HCEC 1CT (cell line): ENCODE results near the gene VIPR1.
"Not testable (repeated sequence)": the region's sequence is repeated elsewhere in the genome, so short reads cannot be mapped to it uniquely, and the experiment has no call there.

ENCODE experiments used
- DNase-seq: peaks from one replicate; pipeline ENCODE4 v3.0.0-alpha.2; 2017

Gene VIPR1

DNA sequence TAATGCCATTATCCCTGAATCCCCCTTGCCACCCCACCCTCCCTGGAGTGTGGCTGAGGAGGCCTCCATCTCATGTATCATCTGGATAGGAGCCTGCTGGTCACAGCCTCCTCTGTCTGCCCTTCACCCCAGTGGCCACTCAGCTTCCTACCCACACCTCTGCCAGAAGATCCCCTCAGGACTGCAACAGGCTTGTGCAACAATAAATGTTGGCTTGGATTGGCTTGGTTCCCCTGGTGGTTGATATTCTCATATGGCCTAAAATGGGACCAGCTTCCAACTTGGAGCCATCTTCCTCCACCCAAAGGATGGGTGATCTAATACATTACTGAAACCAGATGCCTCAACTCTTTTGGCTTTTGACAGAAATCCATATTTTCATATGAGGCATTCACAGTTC is 34.9 kb downstream of the VIPR1 start:
- DNase-seq: no peak

DNA sequence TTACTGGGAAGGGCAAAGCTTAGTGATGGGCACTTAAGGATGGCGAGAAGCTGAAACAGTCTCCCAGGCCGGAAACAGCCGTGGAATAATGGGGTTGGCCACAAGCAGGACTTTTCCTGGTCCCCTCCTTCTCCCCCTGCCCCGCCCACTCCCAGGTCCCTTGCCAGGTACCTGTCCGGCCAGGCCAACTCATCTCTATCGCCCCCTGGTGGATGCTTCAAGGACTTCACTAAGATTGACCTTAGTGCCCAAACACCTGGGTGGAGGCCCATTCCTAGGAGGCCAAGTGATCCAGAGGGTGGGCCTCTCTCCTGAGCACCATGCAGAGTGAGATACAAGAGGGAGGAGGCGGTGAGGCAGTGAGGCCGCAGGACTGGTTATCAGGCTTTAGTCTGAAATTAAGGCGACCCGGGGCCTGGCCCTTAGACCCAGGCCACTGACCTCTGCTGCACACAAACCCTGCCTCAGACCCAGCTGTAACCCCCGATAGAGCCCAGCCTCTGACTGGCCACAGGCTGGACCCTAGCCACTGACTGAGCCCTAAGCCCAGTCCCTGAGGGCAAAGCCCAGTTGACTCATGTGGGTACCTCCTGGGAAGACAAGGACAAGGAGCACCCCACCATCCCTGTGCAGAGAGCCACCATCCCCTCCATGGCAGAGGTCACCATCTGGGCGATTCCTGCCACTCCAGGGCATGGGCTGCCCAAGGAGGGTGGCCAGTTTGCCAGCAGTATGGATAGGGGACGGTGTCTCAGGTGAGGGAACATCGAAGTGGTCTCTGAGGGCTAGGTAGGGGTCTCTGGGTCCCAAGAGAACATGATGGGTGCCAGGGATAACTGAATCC is 37.6 kb downstream of the VIPR1 start:
- DNase-seq: no peak

DNA sequence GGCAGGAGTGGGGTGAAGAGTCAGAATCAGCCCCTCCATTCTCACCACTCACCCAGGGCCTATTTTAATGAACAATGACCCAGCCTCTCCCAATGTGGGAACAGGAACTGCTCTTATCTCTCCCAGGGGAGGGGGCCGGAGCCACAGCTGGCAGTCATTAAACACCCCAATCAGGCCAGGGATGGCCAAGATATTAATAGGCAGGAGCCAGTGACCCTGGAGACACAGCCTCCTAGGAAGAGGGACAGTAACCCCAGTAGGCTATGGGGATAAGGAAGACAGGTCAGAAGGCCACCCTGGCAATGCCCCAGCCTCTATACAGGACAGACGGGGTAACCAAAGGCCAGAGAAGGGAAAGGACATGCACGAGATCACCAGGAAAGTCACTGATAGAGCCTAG is 38.6 kb downstream of the VIPR1 start:
- DNase-seq: no peak

DNA sequence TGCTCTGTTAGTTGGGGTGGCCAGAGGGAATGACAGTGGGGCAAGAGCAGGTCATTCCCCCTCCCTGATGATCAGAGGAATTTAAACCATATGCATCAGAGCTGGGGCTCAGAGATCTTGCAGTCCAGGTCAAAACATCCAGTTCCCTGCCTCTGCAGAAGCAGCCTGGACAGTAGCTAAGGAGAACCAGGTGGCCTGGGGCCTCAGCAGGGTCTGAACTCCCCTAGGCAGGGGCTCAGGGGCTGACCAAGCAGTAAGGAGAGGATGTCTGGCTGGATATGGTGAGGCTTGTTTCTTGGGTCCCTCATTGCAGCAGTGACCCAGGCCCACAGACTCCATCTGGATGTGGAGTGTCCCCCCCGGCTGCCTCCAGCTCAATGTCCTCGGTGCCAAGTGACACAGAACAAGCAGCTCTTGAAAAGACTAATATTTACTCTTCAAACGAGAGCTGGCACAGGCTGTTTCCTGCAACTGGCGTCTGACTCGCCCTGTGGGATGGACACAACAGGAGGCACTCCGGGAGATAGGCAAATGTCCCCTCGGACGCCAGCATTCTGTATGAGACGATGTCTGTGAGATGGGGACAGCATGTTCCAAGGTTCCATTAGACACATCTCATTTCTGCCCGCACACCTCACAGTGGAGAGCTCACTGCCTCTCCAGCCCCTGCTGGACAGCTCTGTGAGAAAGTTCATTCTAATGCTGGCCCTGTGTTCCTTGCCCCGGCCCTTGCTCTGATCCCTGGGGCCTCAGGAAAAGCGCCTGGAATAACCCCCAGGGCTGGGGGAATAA is 42.2 kb downstream of the VIPR1 start:
- no peak for DNase-seq

DNA sequence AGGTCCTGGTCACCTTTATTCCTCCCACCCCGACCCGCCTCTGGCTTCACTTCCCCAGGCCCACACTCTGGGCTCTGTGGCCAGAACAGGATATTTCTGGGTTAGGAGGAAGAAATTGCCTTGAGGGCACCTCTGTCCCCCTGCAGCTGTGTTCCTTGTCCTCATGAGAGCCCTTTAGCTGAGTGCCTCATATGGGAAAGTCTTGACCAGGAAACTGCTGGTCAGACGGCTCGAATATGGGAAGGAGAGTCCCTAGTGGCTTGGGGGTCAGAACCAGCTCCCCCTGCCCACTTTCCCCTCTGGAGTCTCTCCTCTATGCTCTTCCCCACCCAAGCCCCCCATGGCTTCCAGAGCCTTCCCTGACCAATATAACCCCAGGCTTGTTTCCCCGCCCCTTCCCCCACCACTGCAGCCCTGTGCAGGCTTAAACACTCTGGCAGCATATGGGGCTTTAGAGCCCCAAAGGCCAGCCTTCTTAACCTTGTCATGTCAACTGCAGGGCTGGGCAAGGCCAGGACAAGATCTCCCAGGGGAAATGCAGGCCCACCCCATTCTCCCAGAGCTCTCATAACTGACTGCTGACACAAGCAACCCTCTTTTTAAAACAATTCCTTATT is 42.9 kb downstream of the VIPR1 start:
- DNase-seq: no peak

DNA sequence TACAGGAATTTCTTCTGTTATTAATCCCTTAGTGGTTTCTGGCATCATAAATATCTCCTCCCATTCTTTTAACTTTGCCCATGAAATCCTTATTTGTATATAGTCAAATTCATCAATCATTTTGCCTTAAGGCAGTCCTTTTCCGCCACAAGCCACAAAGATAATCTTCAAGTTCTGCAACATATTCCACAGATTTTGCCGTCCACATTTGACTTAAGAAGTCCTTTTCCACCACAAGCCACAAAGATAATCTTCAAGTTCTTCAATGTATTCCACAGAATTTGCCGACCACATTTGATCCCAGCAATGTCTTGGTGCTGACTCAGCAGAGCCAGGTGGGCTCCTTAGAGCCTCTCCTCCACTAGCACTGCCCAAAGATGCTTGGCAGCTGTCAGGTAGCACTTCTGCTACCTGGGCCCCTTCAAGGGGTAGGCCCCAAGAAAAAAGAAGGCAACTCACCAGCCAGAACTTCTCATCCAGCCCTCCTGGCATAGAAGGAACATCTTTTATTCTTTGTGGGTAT is 44.3 kb downstream of the VIPR1 start:
- no peak for DNase-seq

DNA sequence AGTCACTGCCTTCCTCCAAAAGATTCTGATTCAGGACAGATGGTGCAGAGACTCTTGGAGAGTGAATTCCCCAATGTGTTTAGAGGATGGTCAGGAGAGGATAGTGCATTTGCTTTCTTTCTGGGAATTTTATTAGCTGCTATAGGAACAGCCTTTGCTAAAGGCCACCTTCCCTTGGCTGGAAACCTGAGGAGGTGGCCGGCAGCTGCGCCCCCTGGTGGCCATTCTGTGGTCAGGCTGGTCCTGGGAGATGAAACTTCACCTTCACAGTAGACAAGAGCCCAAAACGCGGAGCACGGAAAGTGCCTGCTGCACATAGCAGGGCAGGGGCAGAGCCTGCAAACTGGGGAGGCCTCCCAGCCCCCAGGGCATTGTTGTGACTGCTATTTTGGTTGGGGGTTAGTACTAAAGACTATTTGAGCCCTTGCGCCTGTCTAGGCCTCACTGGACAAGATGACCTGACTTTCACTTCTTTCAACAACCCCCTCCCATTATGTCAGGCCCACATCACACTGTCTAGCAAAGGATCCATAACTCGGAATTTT is 45.0 kb downstream of the VIPR1 start:
- peak; percentile 41 for DNase-seq

DNA sequence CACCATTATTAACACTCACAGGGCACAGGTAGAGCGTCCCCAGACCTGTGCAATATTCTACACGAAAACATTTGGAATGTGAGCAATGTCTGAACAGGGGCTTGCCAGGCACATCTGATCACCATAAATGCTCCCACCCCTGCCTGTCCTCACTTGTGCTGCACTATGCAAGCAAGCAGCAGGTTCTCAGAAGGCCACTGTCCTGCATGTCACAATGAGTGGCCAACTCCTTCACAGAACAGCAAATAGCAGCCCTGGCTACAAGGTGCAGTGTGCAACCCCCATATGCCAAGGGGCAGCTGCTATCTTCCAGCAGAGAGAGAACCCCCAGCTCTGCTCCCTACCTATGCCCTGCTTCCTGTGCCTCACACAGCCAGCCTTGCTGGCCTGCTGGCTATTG is 46.7 kb downstream of the VIPR1 start:
- DNase-seq: no peak

DNA sequence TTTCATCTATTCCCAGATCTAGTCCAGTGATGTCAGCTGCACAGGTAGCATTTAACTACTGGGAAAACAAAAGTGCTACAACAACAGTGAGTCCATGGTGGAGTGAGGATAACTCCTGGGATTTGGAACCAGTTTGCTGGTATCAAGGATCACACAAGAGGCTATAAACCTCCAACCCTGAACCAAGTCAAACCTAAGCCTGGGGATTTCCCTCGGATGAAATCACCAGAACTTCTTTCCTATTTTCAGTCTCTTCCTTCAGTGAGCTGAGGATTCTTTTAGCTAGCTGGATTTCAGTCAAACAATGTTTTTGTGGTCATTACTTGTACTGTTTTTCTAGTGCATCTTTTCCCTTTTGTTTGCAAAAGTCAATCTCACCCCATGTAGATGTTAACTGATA is 47.8 kb downstream of the VIPR1 start:
- no peak for DNase-seq

DNA sequence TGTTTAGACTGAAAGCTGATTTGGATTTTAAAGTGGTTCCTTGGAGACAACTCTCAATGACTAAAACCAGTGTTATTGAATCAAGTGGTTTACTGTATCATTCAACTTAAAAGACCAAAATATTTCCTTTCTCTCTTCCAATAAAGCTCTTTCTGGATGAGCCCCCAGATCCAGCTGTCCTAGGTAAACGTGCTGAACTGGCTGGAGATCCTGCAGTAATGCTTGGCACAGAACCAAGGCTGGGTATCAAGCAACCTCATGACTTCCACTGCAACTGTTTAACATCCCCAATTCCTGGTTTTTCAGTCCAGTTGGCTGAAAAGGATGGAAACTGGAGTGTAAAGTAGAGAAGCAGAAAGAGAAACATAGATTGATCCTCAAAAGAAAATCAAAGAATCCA is 50.4 kb downstream of the VIPR1 start:
- no peak for DNase-seq

DNA sequence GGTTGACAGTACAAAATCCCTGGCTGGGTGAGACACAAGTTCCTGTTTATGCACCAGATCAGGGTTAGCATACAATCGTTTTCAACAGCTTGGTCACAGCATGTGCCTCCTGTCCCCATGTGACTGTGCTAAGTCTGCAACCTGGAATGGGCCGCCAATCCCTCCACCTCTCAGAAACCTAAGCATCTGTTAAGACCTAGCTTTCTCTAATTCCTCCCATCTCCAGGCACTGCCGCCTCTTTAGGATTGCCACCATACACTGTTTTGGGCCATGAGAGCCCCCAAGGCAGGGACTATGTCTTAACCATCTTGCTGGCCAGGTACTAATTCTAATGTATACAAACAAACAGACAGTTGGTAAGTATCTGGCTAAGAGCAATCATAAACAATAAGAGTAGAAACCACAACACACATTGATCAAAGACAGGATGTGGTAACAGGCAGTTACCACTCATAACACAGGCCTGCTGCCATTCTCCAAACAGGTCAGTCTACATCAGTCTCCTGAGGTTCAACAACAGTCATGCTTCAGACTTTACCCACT is 53.7 kb downstream of the VIPR1 start:
- no peak for DNase-seq

DNA sequence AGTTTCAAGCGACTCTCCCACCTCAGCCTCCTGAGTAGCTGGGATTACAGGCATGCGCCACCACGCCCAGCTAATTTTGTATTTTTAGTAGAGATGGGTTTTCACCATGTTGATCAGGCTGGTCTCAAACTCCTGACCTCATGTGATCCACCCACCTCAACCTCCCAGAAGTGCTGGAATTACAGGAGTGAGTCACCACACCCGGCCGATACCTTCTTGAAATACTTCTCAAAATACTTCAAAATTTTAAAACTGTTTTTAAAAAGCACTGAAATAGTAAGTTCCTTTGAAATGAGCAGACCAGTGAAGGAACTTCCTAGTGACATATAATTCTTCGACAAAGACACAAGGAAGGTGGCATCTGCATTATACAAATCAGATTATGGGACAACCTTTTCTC is 54.4 kb downstream of the VIPR1 start:
- not testable (repeated sequence) for DNase-seq

DNA sequence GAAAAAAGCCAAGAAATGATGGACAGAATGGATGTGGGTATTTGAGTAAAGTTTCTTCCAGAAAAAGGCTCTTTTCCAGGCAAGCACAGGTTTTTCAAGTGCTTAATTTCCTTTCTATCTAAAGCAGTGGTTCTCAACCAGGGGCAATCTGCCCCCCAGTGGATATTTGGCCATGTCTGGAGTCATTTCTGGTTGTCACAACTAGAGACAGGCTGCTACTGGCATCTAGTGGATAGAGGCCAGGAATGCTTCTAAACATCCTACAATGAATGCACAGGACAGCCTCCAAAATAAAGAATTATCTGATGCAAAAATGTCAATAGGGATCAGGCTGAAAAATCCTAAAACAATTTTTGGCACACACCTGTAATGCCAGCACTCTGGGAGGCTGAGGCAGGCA is 55.4 kb downstream of the VIPR1 start:
- DNase-seq: no peak

DNA sequence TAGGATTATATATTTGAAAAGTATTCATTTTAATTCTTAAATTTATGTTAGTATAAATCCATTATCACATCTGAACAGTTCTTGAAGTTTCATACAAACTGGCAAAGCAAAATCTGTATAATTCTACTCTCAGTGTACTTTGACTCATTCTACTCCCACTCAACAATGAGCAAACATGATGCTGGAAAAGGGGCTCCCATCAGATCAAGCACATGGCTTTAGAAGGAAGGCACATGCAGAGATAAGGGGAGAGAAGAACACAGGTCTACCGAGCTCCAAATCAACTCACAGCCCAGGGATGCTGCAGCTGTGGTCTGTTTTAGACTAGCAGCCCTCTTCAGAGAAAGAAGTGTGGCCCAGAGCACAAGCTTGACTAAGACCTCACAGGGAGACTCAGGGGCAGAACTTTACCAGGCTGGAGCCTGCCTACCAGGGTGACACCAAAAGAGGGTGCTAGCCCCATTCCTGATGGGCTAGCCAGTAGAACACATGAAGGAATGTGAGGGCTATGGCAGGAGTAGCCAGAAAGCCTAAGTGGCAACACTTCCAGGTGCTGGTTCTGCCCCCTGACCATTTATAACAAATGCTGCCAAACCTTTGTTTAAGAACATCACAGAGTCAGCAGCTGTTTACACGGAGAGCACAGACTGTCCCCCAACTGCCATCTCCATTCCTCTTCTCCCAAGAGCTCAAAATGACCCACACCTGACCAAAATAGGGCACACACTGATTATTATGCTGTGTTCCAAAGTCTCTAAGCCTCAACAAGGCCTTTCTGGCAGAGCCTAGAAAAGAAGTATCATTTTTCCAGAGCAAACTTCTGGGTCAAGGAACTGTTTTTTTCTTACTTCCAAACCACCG is 59.8 kb downstream of the VIPR1 start:
- DNase-seq: no peak

DNA sequence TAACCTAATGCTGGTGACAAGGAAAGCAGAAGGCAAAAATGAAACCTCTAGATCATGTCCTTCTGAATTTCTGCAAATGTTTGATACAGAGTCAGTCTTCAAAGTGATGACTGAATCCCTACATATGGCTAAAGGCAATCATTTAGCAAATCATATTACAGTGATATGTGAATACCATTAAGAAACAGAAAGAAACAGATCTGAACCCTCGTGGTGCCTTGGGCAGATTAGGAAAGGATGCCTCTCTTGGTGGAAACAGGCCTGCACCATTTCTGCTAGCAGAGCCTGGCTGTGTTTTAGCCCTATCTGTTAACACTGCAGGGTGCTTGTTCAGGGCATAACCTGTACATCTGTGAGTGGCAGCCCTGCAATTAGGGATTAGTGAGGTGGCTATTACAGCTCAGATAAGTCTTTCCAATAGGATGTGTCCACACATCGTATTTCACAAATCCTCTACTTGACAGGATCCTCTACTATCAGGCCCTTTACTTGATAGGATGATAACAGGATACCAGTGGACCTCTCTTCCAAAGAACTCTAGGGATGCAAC is 67.2 kb downstream of the VIPR1 start:
- no peak for DNase-seq

DNA sequence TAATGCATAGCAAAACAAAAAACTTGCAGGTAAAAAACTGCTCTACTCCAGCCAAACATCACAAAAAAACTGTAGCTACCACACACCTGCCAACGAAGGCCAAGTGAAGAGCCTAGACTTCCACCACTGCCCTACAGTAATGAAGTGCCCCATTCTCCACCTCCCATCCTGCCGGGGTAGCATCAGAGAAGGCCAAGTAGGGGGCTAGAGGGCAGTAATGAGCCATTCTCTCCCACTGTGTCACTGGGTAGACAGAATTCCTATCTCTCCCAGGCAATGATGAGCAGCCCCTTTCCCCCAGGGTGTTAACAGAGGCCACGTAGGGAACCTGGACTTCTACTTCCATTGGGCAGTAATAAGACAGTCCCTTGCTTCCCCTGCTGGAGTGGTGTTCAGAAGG is 69.8 kb downstream of the VIPR1 start:
- DNase-seq: peak; percentile 39

DNA sequence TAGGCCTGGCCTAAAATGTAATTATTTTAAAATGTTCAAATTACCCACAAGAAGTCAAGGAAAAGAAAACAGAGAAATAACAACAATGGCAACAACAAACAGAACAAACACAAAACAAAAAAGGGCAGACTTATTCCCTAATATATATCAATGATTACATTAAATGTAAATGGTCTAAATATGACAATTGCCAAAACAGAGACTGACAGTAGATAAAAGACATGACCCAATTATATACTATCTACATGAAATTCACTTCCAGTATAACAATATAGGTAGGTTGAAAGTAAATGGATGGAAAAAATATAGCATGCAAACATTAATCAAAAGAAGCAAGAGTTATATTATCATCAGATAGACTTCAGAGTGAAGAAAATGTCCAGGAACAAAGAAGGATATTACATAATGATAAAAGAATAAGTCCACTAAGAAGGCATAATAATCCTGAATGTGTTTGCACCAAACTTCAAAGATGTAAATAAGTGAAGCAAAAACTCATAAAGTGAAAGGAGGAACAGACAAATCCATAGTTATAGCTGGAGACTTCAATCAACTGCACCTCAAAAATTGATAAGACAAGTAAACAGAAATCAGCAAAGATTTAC is 72.8 kb downstream of the VIPR1 start:
- no peak for DNase-seq

DNA sequence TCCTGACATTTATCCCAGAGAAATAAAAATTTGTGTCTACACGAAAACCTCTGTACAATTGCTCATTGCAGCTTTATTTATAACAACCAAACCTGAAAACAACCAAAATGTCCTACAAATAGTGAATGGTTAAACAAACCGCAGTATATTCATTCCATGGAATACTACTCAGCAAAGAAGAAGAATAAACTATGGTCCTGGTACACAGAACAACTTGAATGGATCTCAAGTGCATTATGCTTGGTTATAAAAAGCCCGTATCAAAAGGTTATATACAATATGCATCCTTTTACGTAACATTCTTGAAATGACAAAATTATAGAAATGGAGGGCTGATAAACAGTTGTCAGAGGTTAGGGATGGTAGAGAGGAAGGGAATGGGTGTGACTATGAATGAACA is 75.6 kb downstream of the VIPR1 start:
- no peak for DNase-seq

DNA sequence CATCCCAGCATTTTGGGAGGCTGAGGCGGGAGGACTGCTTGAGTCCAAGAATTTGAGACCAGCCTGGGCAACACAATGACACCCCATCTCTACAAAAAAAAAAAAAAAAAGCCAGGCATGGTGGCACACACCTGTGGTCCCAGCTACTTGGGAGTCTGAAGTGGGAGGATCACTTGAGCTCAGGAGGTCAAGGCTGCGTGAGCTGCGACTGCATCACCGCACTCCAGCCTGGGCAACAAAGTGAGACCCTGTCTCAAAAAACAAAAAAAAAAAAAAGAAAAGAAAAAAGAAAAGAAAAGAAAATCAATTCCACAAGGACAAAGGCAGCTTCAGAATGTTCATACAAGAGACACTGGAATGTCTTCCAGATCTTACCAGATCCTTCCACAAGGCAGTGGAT is 76.9 kb downstream of the VIPR1 start:
- DNase-seq: not testable (repeated sequence)

DNA sequence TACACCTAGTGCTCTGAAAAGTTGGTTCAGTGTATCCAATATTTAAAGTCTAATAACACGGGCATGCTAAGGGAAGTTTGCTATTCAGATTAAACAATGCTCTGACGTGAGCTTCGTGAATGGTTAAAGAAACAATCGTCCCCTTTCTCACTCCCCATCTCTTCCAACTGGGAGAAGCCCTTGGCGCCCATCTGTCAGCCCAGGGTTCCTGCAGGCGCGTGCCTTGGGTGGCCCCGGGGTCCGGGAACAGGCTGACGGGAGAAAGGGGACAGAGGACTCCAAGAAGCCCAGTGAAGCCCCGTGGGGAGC is 78.9 kb downstream of the VIPR1 start:
- no peak for DNase-seq

DNA sequence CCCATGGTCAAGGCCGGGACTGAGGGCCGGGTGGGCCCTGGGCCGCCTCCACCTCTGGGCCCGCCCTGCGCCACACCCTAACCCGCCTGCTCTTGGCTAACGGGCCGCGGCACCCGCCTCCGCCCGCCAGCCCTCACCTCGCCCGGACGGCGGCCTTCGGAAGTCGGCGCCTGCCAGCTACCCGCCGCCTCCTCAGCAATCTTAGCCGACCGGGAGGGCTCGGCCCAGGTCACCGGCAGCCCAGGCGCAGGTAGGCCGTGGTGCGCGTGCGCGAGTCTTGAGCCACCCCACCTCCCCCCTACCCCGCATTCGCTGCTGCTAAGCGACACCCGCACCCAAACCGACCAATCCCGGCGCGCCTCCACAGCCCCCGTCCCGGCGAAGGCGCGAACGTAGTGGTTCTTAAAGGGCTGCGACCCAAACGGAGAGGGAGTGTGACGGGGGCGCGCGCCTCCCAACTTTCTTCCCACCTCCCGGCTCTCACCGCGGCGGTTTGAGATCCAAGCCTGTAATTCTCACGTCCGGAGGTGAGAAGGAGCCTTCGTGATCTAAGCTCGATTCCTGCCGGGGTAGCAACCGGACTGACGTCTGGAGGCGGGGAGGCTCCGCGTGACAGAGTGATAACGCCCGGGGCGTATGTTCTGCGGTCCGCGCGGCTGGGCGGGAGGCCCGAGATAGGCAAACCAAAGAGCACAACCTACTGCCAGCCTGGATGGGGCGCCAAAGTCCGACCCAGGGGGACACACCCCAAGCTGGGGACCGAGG is 79.4 kb downstream of the VIPR1 start, which contains the start of gene SEC22C:
SEC22C (minus strand) TSS at position 259 of the 765 bp plus-strand sequence. CDS start 12,921 bp downstream, outside the sequence.
- DNase-seq: peak; percentile 98
